Mesenchymal stem cell (in vitro differentiated cells and primary cell): ENCODE data around the gene HDLBP.

Source experiments
- DNase-seq: peaks from one replicate; pipeline ENCODE4 v3.0.0-alpha.2; 2013
- H2AFZ ChIP-seq: one replicate; pipeline ENCODE4 v1.6.1; 2013; ENCODE audit warnings: low read depth, mild to moderate bottlenecking, control low read depth, inconsistent platforms, low read length, moderate library complexity
- H2AK5ac ChIP-seq: 2 replicates; pipeline ENCODE4 v1.6.1; 2013; ENCODE audit warnings: low read length, moderate library complexity, mild to moderate bottlenecking, inconsistent platforms; ENCODE audit not compliant: severe bottlenecking
- H2BK120ac ChIP-seq: one replicate; pipeline ENCODE4 v1.6.1; 2013; ENCODE audit warnings: low read depth, mild to moderate bottlenecking, inconsistent platforms, low read length, moderate library complexity
- H2BK12ac ChIP-seq, 2 experiments: one replicate each; pipeline ENCODE4 v1.6.1; 2013; ENCODE audit warnings: inconsistent platforms in 2 of 2, low read length in 2 of 2, mild to moderate bottlenecking in 2 of 2, moderate library complexity in 2 of 2, control low read depth in 1 of 2
- H2BK15ac ChIP-seq: one replicate; pipeline ENCODE4 v1.6.1; 2013; ENCODE audit warnings: mild to moderate bottlenecking, low read depth, inconsistent platforms; ENCODE audit not compliant: poor library complexity, severe bottlenecking
- H2BK5ac ChIP-seq: 2 replicates; pipeline ENCODE4 v1.6.1; 2013; ENCODE audit warnings: low read depth, mild to moderate bottlenecking, low read length, control low read depth, inconsistent platforms; ENCODE audit not compliant: poor library complexity, severe bottlenecking
- H3K14ac ChIP-seq, 2 experiments: one replicate each; pipeline ENCODE4 v1.6.1; 2013; ENCODE audit warnings: inconsistent platforms in 2 of 2, low read length in 2 of 2, control low read depth in 1 of 2, mild to moderate bottlenecking in 1 of 2, moderate library complexity in 1 of 2
- H3K18ac ChIP-seq, 2 experiments: one replicate each; pipeline ENCODE4 v1.6.1; 2013; ENCODE audit warnings: inconsistent platforms in 2 of 2, low read length in 2 of 2, control low read depth in 1 of 2, low read depth in 1 of 2, mild to moderate bottlenecking in 1 of 2
- H3K23ac ChIP-seq, 2 experiments: one replicate each; pipeline ENCODE4 v1.6.1; 2013; ENCODE audit warnings: inconsistent platforms in 2 of 2, low read length in 2 of 2, mild to moderate bottlenecking in 2 of 2, moderate library complexity in 2 of 2, control low read depth in 1 of 2
- H3K27ac ChIP-seq: 2 replicates; pipeline ENCODE4 v1.5.1; 2013; ENCODE audit warnings: mild to moderate bottlenecking, moderate library complexity, low read length, control low read depth, inconsistent platforms; ENCODE audit not compliant: poor library complexity, severe bottlenecking
- H3K27me3 ChIP-seq, 2 experiments: 2 replicates each; pipeline versions ENCODE4 v1.6.1 to v1.7.0; 2013; ENCODE audit warnings: low read length in 2 of 2, mild to moderate bottlenecking in 2 of 2, moderate library complexity in 2 of 2, control low read depth in 1 of 2, inconsistent platforms in 1 of 2; ENCODE audit not compliant: control insufficient read depth in 1 of 2, insufficient read depth in 1 of 2
- H3K36me3 ChIP-seq, 2 experiments: 2 replicates each; pipeline versions ENCODE4 v1.6.1 to v1.7.0; 2013; ENCODE audit warnings: low read length in 2 of 2, control low read depth in 1 of 2, inconsistent platforms in 1 of 2, low read depth in 1 of 2, mild to moderate bottlenecking in 1 of 2; ENCODE audit not compliant: insufficient read depth in 2 of 2, control insufficient read depth in 1 of 2
- H3K4ac ChIP-seq, 2 experiments: one replicate each; pipeline ENCODE4 v1.6.1; 2013; ENCODE audit warnings: inconsistent platforms in 2 of 2, low read length in 2 of 2, mild to moderate bottlenecking in 2 of 2, moderate library complexity in 2 of 2, control low read depth in 1 of 2, low read depth in 1 of 2
- H3K4me1 ChIP-seq: 2 replicates; pipeline ENCODE4 v1.6.1; 2013; ENCODE audit warnings: low read depth, low read length, control low read depth; ENCODE audit not compliant: control insufficient read depth, insufficient read depth
- H3K4me2 ChIP-seq: 2 replicates; pipeline ENCODE4 v1.6.1; 2013; ENCODE audit warnings: low read length, mild to moderate bottlenecking, inconsistent platforms; ENCODE audit not compliant: poor library complexity, severe bottlenecking
- H3K4me3 ChIP-seq, 2 experiments: 2 replicates each; pipeline versions ENCODE4 v1.5.1 to v1.7.0; 2013; ENCODE audit warnings: low read length in 2 of 2, mild to moderate bottlenecking in 2 of 2, control low read depth in 1 of 2, low read depth in 1 of 2; ENCODE audit not compliant: insufficient read depth in 1 of 2
- H3K79me1 ChIP-seq: replicated peaks from 2 replicates; pipeline ENCODE4 v1.6.1; 2013; ENCODE audit warnings: mild to moderate bottlenecking, control low read depth, low read length, inconsistent platforms; ENCODE audit not compliant: poor library complexity, severe bottlenecking
- H3K9ac ChIP-seq: 2 replicates; pipeline ENCODE4 v1.7.0; 2013; ENCODE audit warnings: mild to moderate bottlenecking, low read length, moderate library complexity
- H3K9me3 ChIP-seq: 2 replicates; pipeline ENCODE4 v1.7.0; 2013; ENCODE audit warnings: mild to moderate bottlenecking, low read length; ENCODE audit not compliant: control insufficient read depth
- H4K8ac ChIP-seq: one replicate; pipeline ENCODE4 v1.6.1; 2013; ENCODE audit warnings: inconsistent platforms, mild to moderate bottlenecking, low read length, moderate library complexity
- H4K91ac ChIP-seq: one replicate; pipeline ENCODE4 v1.6.1; 2013; ENCODE audit warnings: mild to moderate bottlenecking, low read length, inconsistent platforms
- WGBS: methylation state at CpG from one replicate; pipeline ENCODE4 v1.1.7; 2013; ENCODE audit warnings: mixed read lengths; 5-methylcytosine and 5-hydroxymethylcytosine counted together

The HDLBP gene

GRCh38 chr2:241291153-241291552 is 24.3 kb downstream of the HDLBP start:
- Histone ChIP-seq H3K18ac (no peak overlapping the region), H3K4me3 (no peak overlapping the region), H3K36me3 (peaks cover 5 to 13% of the 10 kb centered on the region in 2 experiments), H3K14ac (no peak overlapping the region), H3K9ac (no peak overlapping the region), H2BK120ac (no peak overlapping the region), H2AFZ (no peak overlapping the region), H3K4me2 (no peak overlapping the region), H2BK12ac (no peak overlapping the region), H3K4me1 (peaks cover 11% of the 10 kb centered on the region), H3K27ac (no peak overlapping the region), H2AK5ac (no peak overlapping the region), H3K27me3 (no peaks in the 10 kb centered on the region), H3K9me3 (no peaks in the 10 kb centered on the region), H4K8ac (peak overlapping the region; percentile 19), H2BK15ac (no peak overlapping the region), H3K4ac (no peak overlapping the region), H3K23ac (no peak overlapping the region), H2BK5ac (no peak overlapping the region), H4K91ac (no peak overlapping the region), H3K79me1 (peaks cover 9% of the 10 kb centered on the region)
- no peak for DNase-seq
- WGBS: 91% methylated on average over 3 of the region's 6 CpGs

GRCh38 chr2:241289597-241289996 is 25.9 kb downstream of the HDLBP start:
- H3K23ac ChIP-seq: no peak overlapping the region
- no peak overlapping the region for H2BK5ac ChIP-seq
- no peak overlapping the region for H3K14ac ChIP-seq
- WGBS: 84% methylated on average over 3 of the region's 3 CpGs
- H4K91ac ChIP-seq: no peak overlapping the region
- no peak overlapping the region for H4K8ac ChIP-seq
- no peak overlapping the region for H3K4me2 ChIP-seq
- no peak overlapping the region for H2BK12ac ChIP-seq
- no peaks in the 10 kb centered on the region for H3K27me3 ChIP-seq
- no peak for DNase-seq
- no peaks in the 10 kb centered on the region for H3K9me3 ChIP-seq
- H2AK5ac ChIP-seq: no peak overlapping the region
- H2BK120ac ChIP-seq: no peak overlapping the region
- H3K79me1 ChIP-seq: peaks cover 12% of the 10 kb centered on the region
- H2BK15ac ChIP-seq: no peak overlapping the region
- H3K4me3 ChIP-seq: no peak overlapping the region
- H3K36me3 ChIP-seq: peaks cover 2 to 13% of the 10 kb centered on the region in 2 experiments
- no peak overlapping the region for H3K4ac ChIP-seq
- H2AFZ ChIP-seq: no peak overlapping the region
- no peak overlapping the region for H3K18ac ChIP-seq
- no peak overlapping the region for H3K9ac ChIP-seq
- H3K27ac ChIP-seq: no peak overlapping the region
- peaks cover 11% of the 10 kb centered on the region for H3K4me1 ChIP-seq

- H2BK15ac ChIP-seq: no peak overlapping the region
- H4K91ac ChIP-seq: no peak overlapping the region
- no peak overlapping the region for H3K23ac ChIP-seq
- no peak overlapping the region for H2AK5ac ChIP-seq
- no peak overlapping the region for H3K14ac ChIP-seq
- no peaks in the 10 kb centered on the region for H3K27me3 ChIP-seq
- no peak for DNase-seq
- H2AFZ ChIP-seq: no peak overlapping the region
- no peak overlapping the region for H3K4me3 ChIP-seq
- peak overlapping the region; percentile 69 for H4K8ac ChIP-seq
- no peak overlapping the region for H3K27ac ChIP-seq
- H3K79me1 ChIP-seq: peaks cover 13% of the 10 kb centered on the region
- H2BK5ac ChIP-seq: no peak overlapping the region
- H3K4me1 ChIP-seq: peaks cover 11% of the 10 kb centered on the region
- no peak overlapping the region for H3K9ac ChIP-seq
- H3K36me3 ChIP-seq: peaks cover 2 to 13% of the 10 kb centered on the region in 2 experiments
- WGBS: over 99% methylated on average over 4 of the region's 4 CpGs
- H3K4me2 ChIP-seq: no peak overlapping the region
- H3K9me3 ChIP-seq: no peaks in the 10 kb centered on the region
- no peak overlapping the region for H2BK12ac ChIP-seq
- no peak overlapping the region for H3K18ac ChIP-seq
- no peak overlapping the region for H3K4ac ChIP-seq
- H2BK120ac ChIP-seq: no peak overlapping the region
Measured at GRCh38 chr2:241289053-241289452, 26.4 kb downstream of the HDLBP start.

GRCh38 chr2:241288324-241288888 is 27.1 kb downstream of the HDLBP start:
- Histone ChIP-seq H2BK15ac (no peak overlapping the region), H3K27me3 (no peaks in the 10 kb centered on the region), H3K14ac (no peak overlapping the region), H3K4me1 (peaks cover 8% of the 10 kb centered on the region), H2AFZ (no peak overlapping the region), H3K23ac (no peak overlapping the region), H2BK12ac (no peak overlapping the region), H3K36me3 (peaks cover 2 to 13% of the 10 kb centered on the region in 2 experiments), H2AK5ac (no peak overlapping the region), H2BK120ac (no peak overlapping the region), H3K9ac (no peak overlapping the region), H3K79me1 (peaks cover 13% of the 10 kb centered on the region), H3K9me3 (no peaks in the 10 kb centered on the region), H4K8ac (peak overlapping the region; percentile 37), H3K4me2 (no peak overlapping the region), H3K18ac (no peak overlapping the region), H2BK5ac (no peak overlapping the region), H4K91ac (no peak overlapping the region), H3K4me3 (no peak overlapping the region), H3K27ac (no peak overlapping the region), H3K4ac (no peak overlapping the region)
- 96% methylated on average over 2 of the region's 3 CpGs for WGBS
- no peak for DNase-seq
